T-helper 22 cell (primary cell): Measurements from ENCODE around the gene MTG1.

Source experiments
- DNase-seq: peaks from one replicate; pipeline ENCODE4 v3.0.0-alpha.2; 2020; ENCODE audit warnings: low read depth

MTG1 gene

GRCh38 chr10:133452453-133452852 lies 58.5 kb downstream of the MTG1 start:
- no peak for DNase-seq

- peak; percentile 15 for DNase-seq
Observed at GRCh38 chr10:133453516-133454203, 59.7 kb downstream of the MTG1 start, which contains the start of gene SCART1. TSS of gene SCART1 (plus strand) at chr10:133453945. CDS start at chr10:133453998, 53 bp downstream.

GRCh38 chr10:133454204-133454893 lies 60.4 kb downstream of the MTG1 start:
- DNase-seq: no peak

- no peak for DNase-seq
Observed at GRCh38 chr10:133455196-133455595, 61.2 kb downstream of the MTG1 start.

- DNase-seq: no peak
Observed at GRCh38 chr10:133455611-133456031, 61.7 kb downstream of the MTG1 start.

GRCh38 chr10:133456041-133456951 lies 62.3 kb downstream of the MTG1 start:
- no peak for DNase-seq

- DNase-seq: no peak
Observed at GRCh38 chr10:133457100-133457841, 63.3 kb downstream of the MTG1 start.

- no peak for DNase-seq
Observed at GRCh38 chr10:133458021-133458709, 64.2 kb downstream of the MTG1 start.

- DNase-seq: no peak
Observed at GRCh38 chr10:133458710-133459453, 64.9 kb downstream of the MTG1 start.

- no peak for DNase-seq
Observed at GRCh38 chr10:133459454-133460207, 65.7 kb downstream of the MTG1 start.

- DNase-seq: no peak
Observed at GRCh38 chr10:133460208-133460769, 66.3 kb downstream of the MTG1 start.

GRCh38 chr10:133461027-133461426 lies 67.1 kb downstream of the MTG1 start:
- no peak for DNase-seq

- no peak for DNase-seq
Observed at GRCh38 chr10:133461841-133462240, 67.9 kb downstream of the MTG1 start.

GRCh38 chr10:133462512-133463305 lies 68.8 kb downstream of the MTG1 start:
- DNase-seq: no peak

GRCh38 chr10:133464582-133465031 lies 70.7 kb downstream of the MTG1 start:
- no peak for DNase-seq

GRCh38 chr10:133465191-133465949 lies 71.4 kb downstream of the MTG1 start:
- DNase-seq: no peak

GRCh38 chr10:133465950-133466474 lies 72.1 kb downstream of the MTG1 start:
- DNase-seq: no peak
